Measurements from ENCODE around the gene ABLIM2.

The ABLIM2 gene

DNA sequence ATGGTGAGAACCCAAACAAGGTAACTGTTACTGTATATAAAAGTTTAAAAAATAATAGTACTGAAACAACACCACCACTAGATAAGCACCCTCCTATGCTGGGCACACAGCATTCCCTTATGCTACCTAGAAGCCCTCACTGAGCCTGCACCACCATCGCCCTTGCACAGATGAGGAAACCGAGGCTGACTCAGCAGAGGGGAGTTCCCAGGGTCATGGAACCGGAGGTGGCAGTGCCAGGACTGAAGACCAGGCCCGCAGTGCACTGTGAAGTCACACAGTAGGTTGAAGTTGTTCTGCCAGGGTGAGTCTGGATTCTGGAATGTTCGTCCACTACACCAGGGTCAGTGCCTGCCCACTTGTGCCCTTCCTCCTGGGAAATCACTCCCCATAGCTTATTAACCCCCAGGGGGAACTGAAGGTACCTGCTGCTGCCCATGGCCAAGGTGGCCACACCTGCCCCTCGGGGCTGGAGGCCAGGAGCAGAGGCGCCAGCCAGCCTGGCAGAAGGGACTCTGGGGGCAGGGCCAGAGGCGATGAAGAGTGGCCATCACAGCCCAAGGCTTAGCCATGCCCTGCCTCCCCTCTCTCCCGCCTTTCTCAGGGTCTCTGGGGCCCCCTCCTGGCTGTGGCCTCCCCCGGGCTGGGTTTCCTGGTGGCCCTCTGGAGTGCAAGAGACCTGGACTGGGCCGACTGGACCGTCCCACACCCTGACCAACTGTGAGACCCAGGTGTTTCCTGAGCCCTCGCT lies 15.1 kb upstream of the ABLIM2 start:
- DNase-seq: no peak

- peak; percentile 54 for DNase-seq
These were observed 13.6 kb upstream of the ABLIM2 start for GRCh38 chr4:8171984-8172924.

DNA sequence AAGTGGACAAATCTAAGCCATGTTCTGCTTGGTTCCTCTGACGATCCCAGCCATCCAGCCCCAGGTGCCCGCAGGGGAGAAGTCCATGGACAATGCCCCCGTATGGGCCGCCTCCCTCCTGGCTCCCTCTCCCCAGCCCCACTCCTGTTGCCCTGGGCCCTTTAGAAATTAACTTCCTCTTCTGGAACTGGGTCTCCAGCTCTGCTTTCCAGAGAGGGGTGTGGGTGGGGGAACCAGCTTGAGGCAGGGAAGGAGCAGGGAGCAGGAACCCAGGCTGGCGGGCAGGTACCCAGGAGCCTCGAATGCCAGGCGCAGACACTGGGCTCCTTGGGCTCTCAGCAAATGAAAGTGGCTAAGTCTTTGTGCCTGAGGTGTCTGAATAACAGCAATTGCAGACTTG lies 12.7 kb upstream of the ABLIM2 start:
- DNase-seq: no peak

DNA sequence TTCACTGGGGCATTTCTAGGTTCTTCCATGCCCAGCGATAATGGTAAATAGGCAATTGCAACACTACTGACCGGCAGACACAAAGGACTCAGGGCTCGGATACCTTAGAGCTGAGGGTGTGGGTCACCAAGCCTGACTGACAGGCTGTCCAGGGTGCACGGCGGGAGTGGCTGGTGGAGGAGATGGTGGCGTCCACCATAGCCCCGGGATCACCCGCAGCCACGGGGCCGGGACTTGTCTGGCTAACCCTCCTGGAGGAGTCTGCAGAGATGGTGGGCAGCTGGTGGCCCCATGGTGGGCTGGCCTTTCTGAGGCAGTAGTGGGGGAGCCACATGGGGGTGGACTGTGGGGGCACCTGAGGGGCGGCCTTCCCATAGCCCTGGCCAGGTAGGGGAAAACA lies 11.7 kb upstream of the ABLIM2 start:
- DNase-seq: no peak

GRCh38 chr4:8169763-8170162 lies 11.2 kb upstream of the ABLIM2 start:
- DNase-seq: no peak

DNA sequence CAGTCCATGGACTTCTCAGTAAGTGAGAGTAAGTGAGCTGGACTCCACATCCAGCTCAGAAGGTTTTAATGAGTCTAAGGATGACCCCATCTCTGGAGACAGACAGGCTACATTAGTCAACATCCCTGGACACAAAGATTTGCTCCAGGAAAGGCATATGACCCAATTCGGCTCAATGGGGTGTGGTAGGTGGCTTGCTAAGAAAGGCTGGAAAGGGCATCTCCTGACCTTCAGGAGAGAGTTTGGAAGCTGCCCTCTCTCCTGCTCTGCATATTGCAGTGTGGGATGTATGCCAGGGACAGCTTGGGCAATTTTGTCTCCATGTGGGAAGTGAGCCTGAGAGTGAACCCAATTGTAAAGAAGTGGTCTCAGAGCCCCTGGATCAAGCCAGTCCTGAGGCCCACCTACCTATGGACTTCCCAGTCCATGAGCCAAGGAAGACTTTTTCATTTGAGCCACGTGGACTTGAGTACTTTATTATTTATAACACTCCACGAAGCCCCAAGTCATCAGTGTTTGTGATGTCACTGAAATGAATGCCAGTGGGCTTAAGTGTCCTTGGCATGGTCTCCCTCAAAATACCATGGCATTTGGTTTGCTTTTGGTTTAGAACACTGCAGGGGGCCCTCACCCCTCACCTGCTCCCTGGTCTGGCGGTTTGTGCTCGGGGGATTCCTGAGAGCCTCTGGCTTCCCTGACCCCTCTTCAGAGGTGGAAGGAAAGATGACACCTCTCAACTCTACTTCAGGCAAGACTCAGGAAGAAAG lies 10.4 kb upstream of the ABLIM2 start:
- DNase-seq: no peak

DNA sequence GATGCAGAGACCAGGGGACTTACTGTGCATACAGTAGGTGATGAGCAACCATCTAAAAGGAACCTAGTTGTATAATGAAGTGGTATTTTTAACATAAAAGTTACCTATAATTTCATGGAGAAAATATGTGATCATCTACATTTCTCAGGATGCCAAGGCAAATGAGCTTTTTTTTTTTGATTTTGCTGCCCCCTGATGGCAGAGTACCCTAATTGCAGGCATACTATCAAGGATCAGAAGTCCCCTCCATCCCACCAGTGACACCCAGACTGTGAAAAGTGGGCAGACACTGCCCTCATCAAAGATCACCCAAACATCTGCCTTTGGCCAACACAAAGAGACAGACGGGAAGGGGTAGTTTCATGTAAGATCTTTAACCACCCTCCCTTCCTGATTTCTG lies 9.6 kb upstream of the ABLIM2 start:
- no peak for DNase-seq

- DNase-seq: no peak
These were observed 9.2 kb upstream of the ABLIM2 start for GRCh38 chr4:8167815-8168214.

GRCh38 chr4:8167291-8167690 lies 8.7 kb upstream of the ABLIM2 start:
- no peak for DNase-seq

- no peak for DNase-seq
These were observed 6.8 kb upstream of the ABLIM2 start for GRCh38 chr4:8165374-8165896.

DNA sequence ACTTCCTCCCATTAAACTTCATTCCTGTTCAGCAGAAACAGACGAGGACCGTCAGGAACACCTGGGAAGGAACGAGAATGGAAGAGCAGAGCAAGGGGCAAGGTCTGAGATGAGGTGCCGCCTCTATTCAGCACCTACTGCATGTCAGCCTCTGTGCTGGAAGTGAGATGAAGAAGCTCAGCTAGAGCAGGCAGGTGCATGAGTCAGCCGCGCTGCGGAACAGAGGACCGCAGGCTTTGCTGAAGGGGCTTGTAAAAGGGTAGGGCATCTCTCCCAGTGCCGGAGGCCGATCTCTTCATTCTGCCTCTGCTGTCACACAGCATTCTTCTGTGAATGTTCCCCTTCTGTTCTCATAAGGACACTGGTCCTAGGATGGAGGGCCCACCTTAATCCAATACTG lies 6.1 kb upstream of the ABLIM2 start:
- no peak for DNase-seq

DNA sequence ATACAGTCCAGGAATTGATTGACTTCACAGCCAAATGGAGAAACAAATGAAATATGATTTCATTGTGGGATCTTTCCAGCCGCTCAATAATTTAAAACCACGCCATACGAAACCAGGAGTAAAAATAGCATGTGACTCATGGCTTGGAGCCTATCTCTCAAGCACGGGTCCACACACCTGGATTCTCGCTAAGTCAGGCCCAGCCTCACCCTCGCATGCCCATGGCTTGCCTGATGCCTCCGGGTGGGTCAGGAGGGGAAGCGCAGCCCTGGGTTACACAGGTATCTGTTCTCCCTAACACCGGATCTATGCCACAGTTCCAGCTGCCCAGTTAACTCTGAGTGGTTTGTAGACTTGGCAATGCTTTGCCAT lies 5.6 kb upstream of the ABLIM2 start:
- no peak for DNase-seq

- no peak for DNase-seq
These were observed 5.0 kb upstream of the ABLIM2 start for GRCh38 chr4:8163436-8164193.

DNA sequence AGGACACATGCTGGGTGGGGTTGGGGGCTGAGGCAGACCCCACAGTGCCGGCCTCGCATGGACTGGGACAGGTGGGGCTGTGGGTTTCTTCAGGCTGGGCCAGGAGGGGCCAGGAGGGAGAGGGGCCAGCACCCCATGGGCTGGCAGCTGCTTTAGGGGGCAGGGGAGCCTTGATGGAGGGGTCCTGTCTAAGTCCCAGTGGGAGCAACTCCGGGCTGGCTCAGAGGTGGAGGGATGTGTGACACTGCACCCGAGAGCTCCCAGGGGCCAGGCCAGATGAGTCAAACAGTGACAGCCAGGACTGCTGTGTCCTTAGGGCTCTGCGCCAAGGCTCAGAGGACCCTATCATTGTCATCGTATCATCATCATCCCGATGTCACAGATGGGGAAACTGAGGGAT lies 4.4 kb upstream of the ABLIM2 start:
- no peak for DNase-seq

DNA sequence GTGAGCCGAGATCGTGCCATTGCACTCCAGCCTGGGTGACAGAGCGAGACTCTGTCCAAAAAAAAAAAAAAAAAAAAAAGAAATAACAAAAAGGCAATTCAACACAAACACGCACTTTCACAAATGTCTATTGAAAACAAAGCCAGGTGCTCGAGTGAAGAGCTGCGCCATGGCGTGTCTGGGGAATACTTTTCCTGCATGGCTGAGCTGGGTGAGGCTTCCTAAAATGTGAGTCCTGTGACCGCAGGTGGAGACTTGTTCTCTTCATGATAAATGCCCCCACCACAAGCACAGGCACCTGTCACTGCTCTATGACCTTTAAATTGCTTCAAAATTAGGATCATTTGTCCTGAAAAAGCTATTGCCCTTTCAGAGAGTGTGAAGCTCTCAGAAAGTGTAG lies 4.0 kb upstream of the ABLIM2 start:
- DNase-seq: no peak

GRCh38 chr4:8160572-8160971 lies 2.0 kb upstream of the ABLIM2 start:
- no peak for DNase-seq

- no peak for DNase-seq
These were observed 1.6 kb upstream of the ABLIM2 start for GRCh38 chr4:8160233-8160560.

GRCh38 chr4:8159537-8160232 lies 1.1 kb upstream of the ABLIM2 start:
- DNase-seq: no peak

DNA sequence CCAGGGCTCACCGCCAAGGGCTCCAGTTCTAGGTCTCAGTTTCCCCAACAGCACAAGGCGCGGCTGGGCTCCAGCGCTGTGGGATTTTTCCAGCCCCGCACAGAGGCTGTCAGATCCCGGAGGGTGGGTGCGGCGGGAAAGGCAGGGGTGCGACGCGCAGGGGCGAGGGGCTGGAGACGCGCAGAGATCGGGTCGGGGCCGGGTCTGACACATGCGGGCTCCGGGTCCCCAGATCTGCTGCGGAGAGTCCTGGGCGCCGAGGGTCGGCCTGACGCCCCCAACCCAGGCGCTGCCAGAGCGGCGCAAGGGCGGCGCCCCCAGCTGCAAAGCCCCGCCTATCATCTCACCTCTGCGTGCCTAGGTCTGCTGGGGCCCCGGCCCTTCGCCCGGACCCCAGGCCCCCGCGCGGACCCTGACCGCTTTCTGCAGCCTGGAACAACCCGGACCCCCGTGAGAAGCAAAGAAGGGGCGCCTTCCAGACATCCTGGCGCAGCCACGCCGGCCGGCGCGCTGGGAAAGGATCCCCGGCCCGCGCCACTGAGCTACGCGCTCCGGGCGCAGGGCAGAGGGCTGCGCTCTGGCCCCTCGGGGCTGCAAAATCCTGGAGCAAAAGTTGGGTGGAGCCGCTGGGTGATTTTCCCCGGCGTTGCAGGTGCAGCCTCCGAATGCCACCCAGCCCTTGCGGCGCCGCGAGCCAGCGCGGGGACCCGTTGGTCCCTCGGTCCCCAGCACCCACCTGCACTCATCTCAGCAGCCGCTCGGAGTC lies 486 bp downstream of the ABLIM2 start:
- DNase-seq: peak; percentile 6

DNA sequence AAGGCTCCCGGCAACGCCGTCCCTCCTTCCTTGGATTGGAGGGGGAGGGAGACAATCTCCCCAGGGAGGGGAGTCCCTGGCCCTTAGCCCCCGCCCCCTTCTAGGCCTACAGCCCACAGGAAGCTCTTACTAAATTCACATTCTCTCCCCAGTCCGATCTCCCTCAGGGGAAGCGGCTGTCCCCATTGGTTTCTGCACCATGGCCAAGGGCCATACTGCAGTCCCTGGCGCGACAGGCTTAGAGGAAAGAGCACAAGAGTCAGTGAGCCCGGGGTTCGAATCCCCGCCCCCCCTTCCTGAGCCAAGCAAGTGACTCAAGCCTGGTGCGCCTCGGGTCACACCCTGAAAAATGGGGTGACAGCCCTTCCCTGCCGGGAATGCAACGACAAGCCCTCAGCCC lies 1.1 kb downstream of the ABLIM2 start:
- no peak for DNase-seq

GRCh38 chr4:8156617-8157016 lies 2.0 kb downstream of the ABLIM2 start:
- no peak for DNase-seq

Measured in stimulated activated CD4-positive, alpha-beta T cell treated with anti-CD3 and anti-CD28 coated beads, Interleukin-1b, Interleukin-23, amount 100 ng/mL, for 48 hours (primary cell).